Neural progenitor cell (in vitro differentiated cells): ENCODE results near the gene AHI1. TPM values are rescaled to one million over a fixed set of nuclear protein-coding genes. Genes with fewer than 3 reads are reported as not detected.

Experiments
- DNase-seq: peaks from one replicate; pipeline ENCODE4 v3.0.0-alpha.2; 2016; ENCODE audit warnings: low spot score
- H2AFZ ChIP-seq: fragments of 200-600 bp; sonication (generic); replicated peaks from 2 replicates; pipeline ENCODE4 v1.6.1; 2016; ENCODE audit warnings: antibody characterized with exemption
- H3F3A ChIP-seq: fragments of 200-600 bp; sonication (generic); 2 replicates; pipeline ENCODE4 v1.6.1; 2016; ENCODE audit warnings: antibody characterized with exemption, low read depth
- H3K27ac ChIP-seq: fragments of 200-600 bp; sonication (generic); 2 replicates; pipeline ENCODE4 v1.5.1; 2016; ENCODE audit warnings: mild to moderate bottlenecking
- H3K27me3 ChIP-seq: fragments of 200-600 bp; sonication (generic); 2 replicates; pipeline ENCODE4 v1.6.1; 2016; ENCODE audit warnings: mild to moderate bottlenecking, moderate library complexity
- H3K36me3 ChIP-seq: fragments of 200-600 bp; sonication (generic); 2 replicates; pipeline ENCODE4 v1.5.1; 2016
- H3K4me1 ChIP-seq: fragments of 200-600 bp; sonication (generic); 2 replicates; pipeline ENCODE4 v1.6.1; 2016; ENCODE audit warnings: mixed run types
- H3K4me2 ChIP-seq: fragments of 200-600 bp; sonication (generic); 2 replicates; pipeline ENCODE4 v1.6.1; 2016
- H3K4me3 ChIP-seq: fragments of 200-600 bp; sonication (generic); 2 replicates; pipeline ENCODE4 v1.5.1; 2016
- H3K79me2 ChIP-seq: fragments of 200-600 bp; sonication (generic); 2 replicates; pipeline ENCODE4 v1.6.1; 2016; ENCODE audit warnings: low read depth
- H3K9ac ChIP-seq: fragments of 200-600 bp; sonication (generic); 2 replicates; pipeline ENCODE4 v1.6.1; 2016
- H3K9me3 ChIP-seq: fragments of 200-600 bp; sonication (generic); 2 replicates; pipeline ENCODE4 v1.5.1; 2016; ENCODE audit warnings: low read depth
- H4K20me1 ChIP-seq: fragments of 200-600 bp; sonication (generic); 2 replicates; pipeline ENCODE4 v1.6.1; 2016; ENCODE audit warnings: low read depth
- H3K27ac Mint-ChIP-seq: 3 replicates; pipeline ENCODE4 v1.8.0; 2021; ENCODE audit warnings: mixed read lengths
- H3K27me3 Mint-ChIP-seq: 2 replicates; pipeline ENCODE4 v1.8.0; 2022; ENCODE audit warnings: low read depth, mild to moderate bottlenecking, inconsistent platforms, moderate library complexity, mixed read lengths; ENCODE audit not compliant: insufficient read depth
- H3K36me3 Mint-ChIP-seq: 3 replicates; pipeline ENCODE4 v1.8.0; 2021; ENCODE audit warnings: mixed read lengths
- H3K4me1 Mint-ChIP-seq: 3 replicates; pipeline ENCODE4 v1.8.0; 2021; ENCODE audit warnings: mixed read lengths
- H3K4me3 Mint-ChIP-seq: 3 replicates; pipeline ENCODE4 v1.8.0; 2021; ENCODE audit warnings: mild to moderate bottlenecking, moderate library complexity, mixed read lengths
- H3K9me3 Mint-ChIP-seq: 3 replicates; pipeline ENCODE4 v1.8.0; 2020; ENCODE audit warnings: mixed read lengths
- CTCF ChIP-seq: fragments of 200-600 bp; sonication (generic); IDR thresholded peaks from 2 replicates; pipeline ENCODE4 v1.5.1; 2017; ENCODE audit warnings: antibody characterized with exemption, mild to moderate bottlenecking
- EZH2 ChIP-seq: fragments of 200-600 bp; sonication (generic); IDR thresholded peaks from 2 replicates; pipeline ENCODE4 v1.6.1; 2017; ENCODE audit warnings: antibody characterized with exemption, mild to moderate bottlenecking, moderate library complexity
- EZH2phosphoT487 ChIP-seq: fragments of 200-600 bp; sonication (generic); IDR thresholded peaks from 2 replicates; pipeline ENCODE4 v1.6.1; 2017; ENCODE audit warnings: antibody characterized with exemption
- total RNA-seq: library from RNA; depleted of rRNA; stranded (reverse); fragments of >200 nt; gene quantifications from 2 replicates; pipeline ENCODE4 v1.2.3, GENCODE V29; 2015; ENCODE audit warnings: low replicate concordance

AHI1 gene
- total RNA-seq, 1 donor from 2014 or later: 26.2 TPM

GRCh38 chr6:135243871-135244796, 253.4 kb downstream of the AHI1 start:
- H3K36me3 ChIP-seq: no peaks in the 10 kb centered on the region
- no peak overlapping the region for H3K4me3 ChIP-seq
- no peak overlapping the region for H3K4me2 ChIP-seq
- no peak for TF ChIP-seq EZH2phosphoT487
- TF ChIP-seq EZH2: no peak
- no peak for TF ChIP-seq CTCF
- no peak overlapping the region for H3K4me3 Mint-ChIP-seq
- H3K4me1 ChIP-seq: peaks cover 11% of the 10 kb centered on the region
- H3K27me3 ChIP-seq: no peaks in the 10 kb centered on the region
- H3K27ac ChIP-seq: no peak overlapping the region
- no peak for DNase-seq
- H3K79me2 ChIP-seq: no peaks in the 10 kb centered on the region
- H3K27ac Mint-ChIP-seq: peak overlapping the region; percentile 21
- H3K4me1 Mint-ChIP-seq: no peaks in the 10 kb centered on the region
- no peaks in the 10 kb centered on the region for H3K36me3 Mint-ChIP-seq
- H3K27me3 Mint-ChIP-seq: peaks cover under 1% of the 10 kb centered on the region
- H4K20me1 ChIP-seq: no peaks in the 10 kb centered on the region
- H3F3A ChIP-seq: peaks cover 2% of the 10 kb centered on the region
- H3K9me3 Mint-ChIP-seq: no peaks in the 10 kb centered on the region
- no peaks in the 10 kb centered on the region for H3K9me3 ChIP-seq
- H2AFZ ChIP-seq: peak overlapping the region; percentile 65
- no peak overlapping the region for H3K9ac ChIP-seq

GRCh38 chr6:135240711-135241110, 256.8 kb downstream of the AHI1 start:
- no peak overlapping the region for H2AFZ ChIP-seq
- no peak overlapping the region for H3K4me2 ChIP-seq
- H4K20me1 ChIP-seq: no peaks in the 10 kb centered on the region
- no peak overlapping the region for H3K27ac ChIP-seq
- TF ChIP-seq EZH2phosphoT487 (no peak), CTCF (no peak), EZH2 (no peak)
- Mint-ChIP-seq H3K27ac (no peak overlapping the region), H3K4me3 (no peak overlapping the region), H3K9me3 (no peaks in the 10 kb centered on the region), H3K36me3 (no peaks in the 10 kb centered on the region), H3K4me1 (peaks cover under 1% of the 10 kb centered on the region), H3K27me3 (peaks cover 2% of the 10 kb centered on the region)
- no peaks in the 10 kb centered on the region for H3F3A ChIP-seq
- H3K27me3 ChIP-seq: no peaks in the 10 kb centered on the region
- H3K4me1 ChIP-seq: peaks cover 9% of the 10 kb centered on the region
- no peaks in the 10 kb centered on the region for H3K79me2 ChIP-seq
- H3K9me3 ChIP-seq: no peaks in the 10 kb centered on the region
- H3K4me3 ChIP-seq: no peak overlapping the region
- H3K36me3 ChIP-seq: no peaks in the 10 kb centered on the region
- DNase-seq: no peak
- no peak overlapping the region for H3K9ac ChIP-seq

GRCh38 chr6:135236732-135237131, 260.8 kb downstream of the AHI1 start:
- TF ChIP-seq EZH2phosphoT487: no peak
- no peak for TF ChIP-seq CTCF
- TF ChIP-seq EZH2: no peak
- H3K27me3 Mint-ChIP-seq: peaks cover 4% of the 10 kb centered on the region
- H3K4me1 Mint-ChIP-seq: peaks cover 3% of the 10 kb centered on the region
- no peak overlapping the region for H3K4me2 ChIP-seq
- H2AFZ ChIP-seq: peak overlapping the region; percentile 72
- H3K9me3 ChIP-seq: no peaks in the 10 kb centered on the region
- no peak overlapping the region for H3K9ac ChIP-seq
- H3K4me1 ChIP-seq: no peaks in the 10 kb centered on the region
- no peaks in the 10 kb centered on the region for H3K36me3 Mint-ChIP-seq
- peaks cover 2% of the 10 kb centered on the region for H3K9me3 Mint-ChIP-seq
- no peaks in the 10 kb centered on the region for H3K36me3 ChIP-seq
- no peaks in the 10 kb centered on the region for H3F3A ChIP-seq
- H3K79me2 ChIP-seq: no peaks in the 10 kb centered on the region
- no peak overlapping the region for H3K4me3 ChIP-seq
- H3K27ac ChIP-seq: no peak overlapping the region
- DNase-seq: no peak
- H3K4me3 Mint-ChIP-seq: no peak overlapping the region
- H3K27me3 ChIP-seq: no peaks in the 10 kb centered on the region
- H4K20me1 ChIP-seq: no peaks in the 10 kb centered on the region
- H3K27ac Mint-ChIP-seq: no peak overlapping the region
